GM03348 (cell line): ENCODE results near the gene ANKRD31.

ENCODE experiments used
- DNase-seq: peaks from one replicate; pipeline ENCODE4 v3.0.0; 2012; ENCODE audit warnings: low spot score

Gene ANKRD31

GRCh38 chr5:75057561-75057960 lies 179.1 kb downstream of the ANKRD31 start:
- no peak for DNase-seq

- peak; percentile 28 for DNase-seq
These were observed 180.9 kb downstream of the ANKRD31 start for GRCh38 chr5:75055727-75056144.

GRCh38 chr5:75054134-75054930 lies 182.3 kb downstream of the ANKRD31 start:
- DNase-seq: peak; percentile 47

DNA sequence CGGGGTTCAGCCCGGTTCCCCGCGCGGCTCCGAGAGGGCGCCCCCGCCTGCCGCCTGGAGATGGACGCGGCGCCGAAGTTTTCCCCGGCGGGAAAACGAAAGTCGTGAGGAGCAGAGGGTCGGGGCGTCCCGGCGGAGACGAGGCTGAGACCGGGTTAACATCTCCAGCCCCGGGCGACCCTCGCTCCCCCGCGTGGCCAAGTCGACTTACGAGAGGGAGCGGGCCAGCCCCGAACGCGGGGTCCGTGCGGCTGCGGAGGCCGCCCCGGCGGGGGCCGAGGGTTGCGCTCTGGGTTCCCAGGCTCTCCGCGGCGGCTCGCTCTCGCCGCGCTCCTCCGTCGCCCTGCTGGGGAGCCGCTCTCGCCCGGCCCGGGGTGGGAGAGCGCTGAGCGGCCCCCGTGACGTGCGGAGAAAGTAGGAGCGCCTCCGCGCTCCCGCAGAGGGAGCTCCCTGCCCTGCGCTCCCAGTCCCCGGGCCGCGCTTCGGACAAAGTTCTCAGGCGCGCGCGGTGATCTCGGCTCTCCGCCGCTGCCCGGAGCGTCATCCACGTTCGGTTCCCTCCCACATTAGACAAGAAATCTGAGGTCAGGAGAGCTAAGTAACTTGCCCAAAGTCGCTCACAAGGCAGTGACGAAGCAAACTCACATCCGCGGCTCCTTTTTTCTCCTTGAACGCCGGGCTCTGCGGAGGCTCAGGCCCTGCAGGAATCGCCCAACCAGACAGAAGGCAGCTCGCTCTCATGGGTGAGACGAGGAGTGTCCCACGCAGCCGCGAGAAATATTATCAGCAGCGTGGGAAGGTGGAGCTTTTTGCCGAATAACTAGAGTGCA lies 183.2 kb downstream of the ANKRD31 start:
- peak; percentile 78 for DNase-seq

DNA sequence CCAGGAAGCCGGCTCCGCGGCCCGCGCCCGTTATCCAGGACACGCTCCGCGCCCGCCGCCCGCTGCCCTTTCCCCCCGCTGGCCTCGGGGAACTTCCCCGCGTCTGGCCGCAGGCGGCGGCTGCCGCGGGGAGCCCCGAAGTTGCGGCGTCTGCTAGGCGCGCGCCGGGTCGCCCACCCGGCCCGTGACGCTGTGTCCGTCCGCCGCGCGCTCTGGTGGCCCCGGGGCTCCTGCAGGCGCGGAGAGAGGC lies 183.7 kb downstream of the ANKRD31 start:
- DNase-seq: no peak

DNA sequence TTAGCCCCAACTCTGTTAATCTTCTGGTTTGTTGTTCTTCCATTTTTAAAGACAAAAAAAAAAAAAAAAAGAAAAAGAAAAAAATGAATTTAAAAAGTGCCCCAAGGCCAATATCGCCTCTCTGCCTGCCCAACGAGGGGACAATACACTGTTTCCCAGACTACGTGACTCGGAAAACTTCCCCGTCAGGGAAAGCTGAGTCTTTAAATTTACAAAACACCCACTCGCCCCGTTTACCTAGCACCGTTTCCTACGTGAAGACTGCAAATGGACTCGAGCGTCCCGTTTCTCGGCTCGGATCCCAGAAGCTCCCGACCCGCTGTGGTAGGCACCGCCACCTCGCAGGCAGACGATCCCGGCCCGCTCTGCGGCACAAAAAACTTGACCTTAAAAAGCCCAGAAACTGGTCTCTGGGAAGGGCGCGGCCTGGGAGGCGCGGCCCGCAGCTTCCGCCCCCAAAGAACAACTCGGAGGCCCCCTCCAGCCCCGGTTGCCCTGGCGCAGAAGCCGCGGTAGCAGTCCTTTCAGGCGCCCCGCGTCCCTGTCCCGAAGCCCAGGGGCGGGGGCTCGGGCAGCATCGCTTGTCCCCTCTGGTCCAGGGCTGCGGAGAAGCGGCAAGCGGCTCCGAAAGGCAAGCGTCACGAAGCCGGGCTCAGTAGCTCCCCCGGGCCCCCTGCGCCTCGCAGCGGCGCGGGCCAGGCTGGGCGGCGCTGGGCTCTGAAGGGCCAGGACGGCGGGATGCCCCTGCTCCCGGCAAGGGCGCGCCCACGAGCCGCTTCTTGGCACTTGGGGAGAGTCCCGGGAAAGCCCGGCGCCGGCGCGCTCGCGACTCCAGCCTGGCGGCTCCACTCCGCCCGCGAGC lies 184.3 kb downstream of the ANKRD31 start, which contains the start of gene GCNT4:
GCNT4 (minus strand) TSS at position 367 of the 862 bp plus-strand sequence. CDS start 22,521 bp downstream, outside the sequence.
- peak; percentile 78 for DNase-seq

DNA sequence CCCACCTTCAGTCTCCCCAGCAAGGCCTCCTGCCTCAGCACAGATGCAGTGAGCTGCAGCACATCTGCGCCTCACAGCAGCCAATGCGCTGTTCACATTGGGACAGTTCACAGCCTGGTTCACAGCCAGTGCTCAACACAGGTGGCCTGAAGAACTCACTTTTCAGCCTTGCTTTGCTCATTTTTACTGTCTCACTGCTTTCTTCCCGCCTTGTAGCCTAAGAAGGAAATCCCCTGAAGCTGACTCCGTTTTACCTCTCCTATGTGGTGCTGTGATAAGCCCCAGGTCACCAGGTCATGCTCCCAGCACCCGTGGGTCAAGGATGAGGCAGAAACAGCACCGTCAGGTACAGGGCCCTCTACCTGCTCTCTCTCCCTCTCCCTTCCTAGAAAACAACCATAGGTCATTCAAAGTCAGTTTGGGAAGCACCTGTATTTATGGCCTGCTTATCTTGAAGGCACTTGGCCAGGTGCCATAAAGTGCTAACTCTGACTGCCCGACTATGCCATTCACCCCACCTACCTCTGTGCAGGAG lies 185.4 kb downstream of the ANKRD31 start:
- no peak for DNase-seq

- peak; percentile 33 for DNase-seq
These were observed 186.3 kb downstream of the ANKRD31 start for GRCh38 chr5:75050415-75050814.

- peak; percentile 65 for DNase-seq
These were observed 187.0 kb downstream of the ANKRD31 start for GRCh38 chr5:75049456-75050351.

- peak; percentile 20 for DNase-seq
These were observed 188.2 kb downstream of the ANKRD31 start for GRCh38 chr5:75048457-75048953.

DNA sequence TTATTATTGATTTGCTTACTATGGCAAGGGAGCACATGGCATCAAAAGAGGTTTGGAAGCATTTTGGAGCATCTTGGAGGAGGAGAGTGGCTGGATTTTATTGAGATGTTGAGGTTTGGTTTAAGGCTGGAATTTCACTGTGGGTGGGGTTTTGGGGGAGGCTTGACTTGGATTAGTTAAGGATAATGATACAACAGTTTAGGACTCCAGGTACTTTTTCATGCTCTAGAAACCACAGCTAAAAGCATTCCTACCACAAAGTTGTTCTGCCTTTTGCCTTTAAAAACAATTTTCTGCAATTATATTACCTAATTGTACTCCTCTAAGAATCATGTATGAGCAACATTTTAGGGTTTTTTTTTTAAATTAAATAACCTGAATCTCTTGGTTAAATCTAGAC lies 189.3 kb downstream of the ANKRD31 start:
- no peak for DNase-seq

DNA sequence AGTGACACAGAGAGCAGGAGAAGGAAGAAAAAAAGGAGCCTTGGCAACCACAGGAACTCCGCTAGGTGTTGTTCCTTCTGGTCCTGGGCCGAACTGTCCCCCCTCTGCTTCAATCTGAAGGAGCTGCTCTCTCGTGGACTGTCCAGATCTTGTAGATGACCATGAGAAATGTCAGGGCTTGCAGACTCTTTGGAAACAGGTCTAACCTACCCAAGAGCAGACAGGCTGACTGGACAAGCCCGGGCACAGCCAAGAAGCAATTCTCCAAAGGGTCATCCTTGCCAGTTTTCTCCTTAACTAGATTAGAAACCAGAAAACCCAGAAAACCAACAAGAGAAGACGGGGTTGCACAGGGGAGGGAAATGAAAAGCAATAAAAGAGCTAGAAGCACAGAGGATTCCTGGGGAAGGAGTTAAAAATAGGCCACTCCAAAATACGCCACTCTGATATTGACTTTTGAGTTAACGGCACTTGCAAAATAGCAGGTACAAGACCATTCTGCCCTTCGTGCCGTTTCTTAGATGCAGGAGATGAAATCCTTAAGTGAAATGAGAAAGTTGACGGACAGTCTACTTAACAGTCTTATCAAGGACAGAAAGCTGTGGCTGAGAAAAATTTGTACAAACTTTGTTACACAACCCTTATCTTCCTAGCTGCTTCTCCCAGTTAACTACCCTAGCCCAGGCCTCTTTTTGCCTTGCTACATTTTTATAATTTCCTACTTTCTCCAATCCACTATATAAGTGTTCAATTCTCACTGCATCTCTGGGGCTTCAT lies 190.1 kb downstream of the ANKRD31 start:
- no peak for DNase-seq

- no peak for DNase-seq
These were observed 191.6 kb downstream of the ANKRD31 start for GRCh38 chr5:75045071-75045470.

DNA sequence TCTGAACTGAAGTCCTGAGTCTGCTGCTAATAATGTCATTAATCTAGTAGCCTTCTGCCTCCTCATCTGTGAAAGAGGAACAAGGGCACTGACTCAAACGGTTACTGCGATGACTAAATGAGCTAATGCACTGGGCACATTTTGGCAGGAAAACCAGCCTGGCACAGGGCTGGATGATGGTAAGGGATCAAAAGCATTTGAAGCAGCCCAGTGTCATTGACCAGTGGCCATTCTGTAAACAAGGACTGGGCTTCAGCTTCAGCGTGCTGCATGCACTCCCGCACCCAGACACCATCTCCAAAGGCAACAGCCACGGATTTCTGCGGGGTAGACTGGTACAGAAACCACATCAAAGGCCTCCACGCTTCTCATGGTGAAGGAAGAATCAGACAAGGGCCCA lies 192.3 kb downstream of the ANKRD31 start:
- no peak for DNase-seq

- no peak for DNase-seq
These were observed 192.9 kb downstream of the ANKRD31 start for GRCh38 chr5:75043633-75044264.

DNA sequence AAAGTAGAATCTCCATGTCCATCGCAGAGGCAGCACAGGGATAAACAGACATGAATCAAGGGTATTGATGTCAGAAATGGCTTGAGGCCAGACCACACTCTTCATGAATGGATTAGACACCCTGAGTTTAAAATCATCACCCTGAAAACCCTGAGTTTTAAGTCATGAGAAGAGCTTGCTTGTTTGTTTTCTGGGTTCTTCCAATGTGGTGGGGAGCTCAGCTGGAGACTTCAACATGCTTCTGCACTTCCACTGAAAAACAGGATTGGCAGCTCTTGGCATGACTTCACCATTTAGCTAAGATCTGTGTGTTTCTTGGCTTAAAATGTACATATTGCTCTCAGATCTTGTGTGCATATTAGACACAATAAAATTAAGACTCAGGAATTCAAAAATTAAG lies 194.2 kb downstream of the ANKRD31 start:
- DNase-seq: no peak

DNA sequence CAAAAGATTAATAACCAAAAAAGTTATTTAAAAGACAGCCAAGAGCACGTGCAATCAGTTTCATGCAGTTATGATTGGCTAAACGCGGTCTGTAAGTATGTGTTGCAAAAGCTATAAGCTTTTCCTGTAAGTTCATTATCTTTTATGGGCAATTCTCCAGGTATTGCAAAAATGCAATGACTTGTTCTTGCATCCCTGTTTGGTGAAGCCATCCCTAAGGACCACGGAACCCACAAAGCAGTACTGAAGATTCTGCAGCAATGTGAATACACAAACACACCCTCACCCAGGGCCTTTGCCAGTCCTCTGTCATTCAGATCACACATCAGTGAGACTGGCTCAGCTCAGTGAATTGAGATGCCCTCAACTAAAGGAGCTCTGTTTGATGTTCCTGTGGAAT lies 195.7 kb downstream of the ANKRD31 start:
- no peak for DNase-seq

DNA sequence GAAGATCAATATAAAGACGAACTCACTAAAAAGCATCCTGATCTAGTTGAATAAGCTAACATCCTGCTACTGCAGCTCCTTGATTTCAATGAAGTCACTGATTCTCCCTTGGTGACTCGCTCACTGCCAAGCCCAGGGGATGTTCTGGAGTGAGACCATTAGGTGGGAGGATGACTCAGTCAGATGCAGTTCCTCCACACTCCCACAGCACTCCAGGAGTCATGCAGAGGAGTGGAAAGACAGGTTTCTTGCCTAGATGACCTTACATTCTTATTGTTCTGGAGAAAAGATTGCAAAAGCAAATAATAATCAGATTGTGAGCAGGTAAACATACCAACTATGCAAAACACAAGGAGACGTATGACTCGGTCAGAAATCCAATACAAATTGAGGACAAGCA lies 199.6 kb downstream of the ANKRD31 start:
- peak; percentile 75 for DNase-seq

DNA sequence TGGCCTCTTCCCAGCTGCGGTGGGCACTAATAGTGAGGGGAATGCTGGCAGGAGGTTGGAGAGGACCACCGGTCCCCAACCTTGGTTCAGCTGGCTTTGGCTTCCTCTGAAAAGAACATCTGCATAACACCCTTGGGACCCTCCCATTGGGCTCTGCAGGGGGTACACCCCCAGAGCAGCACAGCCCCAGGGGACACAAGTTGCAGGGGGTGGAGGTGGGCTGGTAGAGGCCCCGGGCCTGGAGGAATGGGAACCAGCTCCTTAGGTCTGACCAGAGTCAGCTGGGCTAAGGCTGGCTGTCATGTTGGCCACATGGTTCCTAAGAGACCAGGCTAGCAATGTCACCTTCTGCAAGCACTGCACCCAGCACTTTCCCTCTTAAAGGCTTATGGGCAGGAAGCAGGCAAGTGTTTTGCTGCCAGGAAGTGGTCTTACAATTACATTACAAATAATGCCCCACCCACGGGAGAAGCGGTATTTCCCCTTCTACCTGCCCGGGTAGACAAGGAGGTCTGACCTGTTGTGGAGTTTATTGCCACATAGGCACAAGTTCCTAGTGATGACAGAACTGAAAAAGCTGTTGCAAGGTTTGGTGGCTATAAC lies 202.4 kb downstream of the ANKRD31 start:
- no peak for DNase-seq
